IMR-90 (cell line): ENCODE data around the gene GUCY2D. TPM values are rescaled to one million over a fixed set of nuclear protein-coding genes. Genes with fewer than 3 reads are reported as not detected.

Experiments used
- ATAC-seq: fragments of 200-7000 bp; cut with Tn5 transposase; 2 replicates; pipeline ENCODE4 v1.9.1; 2020; ENCODE audit warnings: low read depth, mild to moderate bottlenecking, moderate library complexity
- BruUV-seq: library from RNA; stranded (reverse); fragments of 400-500 nt; replicated peaks from 2 replicates; lab custom pipeline; 2021; lab: Mats Ljungman, UMichigan
- CTCF ChIA-PET: fragments of 300-600 bp; formaldehyde crosslinking; extraction: SDS; loops from one replicate; lab custom pipeline; 2021; ENCODE audit warnings: antibody characterized with exemption; lab: Yijun Ruan, JAX
- POLR2A ChIA-PET: fragments of 300-600 bp; sonication (Branson Sonifier 250); formaldehyde crosslinking; loops from one replicate; lab custom pipeline; 2022; ENCODE audit warnings: antibody characterized with exemption; ENCODE audit not compliant: unreplicated experiment; lab: Charles Lee
- DNase-seq: peaks from one replicate; pipeline ENCODE4 v3.0.0; 2013
- H2AFZ ChIP-seq: replicated peaks from 2 replicates; pipeline ENCODE3; 2013; ENCODE audit warnings: low read length, mild to moderate bottlenecking; ENCODE audit not compliant: poor library complexity
- H2AK5ac ChIP-seq: 2 replicates; pipeline ENCODE4 v1.6.1; 2013; ENCODE audit warnings: low read depth, low read length, inconsistent platforms
- H2AK9ac ChIP-seq: replicated peaks from 2 replicates; pipeline ENCODE3; 2013; ENCODE audit warnings: mild to moderate bottlenecking, low read depth, low read length, moderate library complexity; ENCODE audit not compliant: poor library complexity
- H2BK120ac ChIP-seq: 2 replicates; pipeline ENCODE4 v1.6.1; 2013; ENCODE audit warnings: low read depth, low read length, inconsistent platforms
- H2BK15ac ChIP-seq: 3 replicates; pipeline ENCODE4 v1.6.1; 2013; ENCODE audit warnings: low read depth, low read length, inconsistent platforms
- H2BK20ac ChIP-seq: 2 replicates; pipeline ENCODE4 v1.6.1; 2013; ENCODE audit warnings: low read depth, mild to moderate bottlenecking, inconsistent platforms, low read length, moderate library complexity
- H2BK5ac ChIP-seq: 2 replicates; pipeline ENCODE4 v1.6.1; 2013; ENCODE audit warnings: mild to moderate bottlenecking, low read depth, low read length, inconsistent platforms; ENCODE audit not compliant: poor library complexity, severe bottlenecking
- H3K14ac ChIP-seq: replicated peaks from 2 replicates; pipeline ENCODE4 v1.6.1; 2013; ENCODE audit warnings: low read depth, low read length, inconsistent platforms
- H3K18ac ChIP-seq: 2 replicates; pipeline ENCODE4 v1.6.1; 2013; ENCODE audit warnings: low read depth, low read length, control low read depth
- H3K23ac ChIP-seq: 2 replicates; pipeline ENCODE4 v1.6.1; 2013; ENCODE audit warnings: low read depth, low read length, inconsistent platforms
- H3K27ac ChIP-seq: 2 replicates; pipeline ENCODE4 v1.5.1; 2013; ENCODE audit warnings: mild to moderate bottlenecking, control low read depth, low read length; ENCODE audit not compliant: insufficient read depth
- H3K27me3 ChIP-seq: 2 replicates; pipeline ENCODE4 v1.6.1; 2013; ENCODE audit warnings: low read length; ENCODE audit not compliant: control insufficient read depth, insufficient read depth
- H3K36me3 ChIP-seq: 2 replicates; pipeline ENCODE4 v1.6.1; 2013; ENCODE audit warnings: low read length, mixed read lengths; ENCODE audit not compliant: control insufficient read depth, insufficient read depth
- H3K4ac ChIP-seq: 2 replicates; pipeline ENCODE4 v1.6.1; 2013; ENCODE audit warnings: low read depth, low read length, inconsistent platforms
- H3K4me1 ChIP-seq: 2 replicates; pipeline ENCODE4 v1.6.1; 2013; ENCODE audit warnings: low read length, mixed read lengths; ENCODE audit not compliant: control insufficient read depth, insufficient read depth
- H3K4me2 ChIP-seq: 2 replicates; pipeline ENCODE4 v1.6.1; 2013; ENCODE audit warnings: low read depth, mild to moderate bottlenecking, control low read depth, low read length, moderate library complexity
- H3K4me3 ChIP-seq: 2 replicates; pipeline ENCODE4 v1.5.1; 2013; ENCODE audit warnings: low read depth, mild to moderate bottlenecking, control low read depth, low read length, moderate library complexity; ENCODE audit not compliant: insufficient read depth
- H3K56ac ChIP-seq: 2 replicates; pipeline ENCODE4 v1.6.1; 2013; ENCODE audit warnings: low read length, inconsistent platforms; ENCODE audit not compliant: insufficient read depth; ENCODE audit errors: extremely low read depth
- H3K79me1 ChIP-seq, 2 experiments: 2 replicates each; pipeline ENCODE4 v1.6.1; 2013; ENCODE audit warnings: low read length in 2 of 2, inconsistent platforms in 1 of 2, low read depth in 1 of 2
- H3K9ac ChIP-seq: 2 replicates; pipeline ENCODE4 v1.6.1; 2013; ENCODE audit warnings: low read depth, low read length, control low read depth
- H3K9me1 ChIP-seq: 2 replicates; pipeline ENCODE4 v1.6.1; 2013; ENCODE audit warnings: low read length, inconsistent platforms; ENCODE audit not compliant: insufficient read depth
- H3K9me3 ChIP-seq: 2 replicates; pipeline ENCODE4 v1.6.1; 2013; ENCODE audit warnings: low read length; ENCODE audit not compliant: control insufficient read depth, insufficient read depth
- H4K20me1 ChIP-seq: 2 replicates; pipeline ENCODE4 v1.6.1; 2013; ENCODE audit warnings: low read length, inconsistent platforms; ENCODE audit not compliant: insufficient read depth
- H4K5ac ChIP-seq: 2 replicates; pipeline ENCODE4 v1.6.1; 2013; ENCODE audit warnings: mild to moderate bottlenecking, low read depth, low read length, control low read depth
- H4K8ac ChIP-seq, 2 experiments: 2 replicates each; pipeline ENCODE4 v1.6.1; 2013; ENCODE audit warnings: low read depth in 2 of 2, low read length in 2 of 2, control low read depth in 1 of 2, inconsistent platforms in 1 of 2
- H4K91ac ChIP-seq: 2 replicates; pipeline ENCODE4 v1.6.1; 2013; ENCODE audit warnings: low read depth, low read length, inconsistent platforms; ENCODE audit not compliant: insufficient read depth
- BHLHE40 ChIP-seq: fragments of 150-350 bp; IDR thresholded peaks from 2 replicates; pipeline ENCODE4 v1.6.1; 2016; ENCODE audit warnings: mild to moderate bottlenecking, low read depth, low read length
- CHD1 ChIP-seq: IDR thresholded peaks from 2 replicates; pipeline ENCODE4 v1.6.1; 2012; ENCODE audit warnings: low read depth, low read length, improper control_type of control experiment
- FOS ChIP-seq: fragments of 150-350 bp; IDR thresholded peaks from 2 replicates; pipeline ENCODE4 v1.6.1; 2016; ENCODE audit warnings: low read depth, low read length
- MAFK ChIP-seq: IDR thresholded peaks from 2 replicates; pipeline ENCODE4 v1.6.1; 2012; ENCODE audit warnings: low read depth, low read length, improper control_type of control experiment
- MXI1 ChIP-seq: IDR thresholded peaks from 2 replicates; pipeline ENCODE4 v1.6.1; 2012; ENCODE audit warnings: low read depth, mild to moderate bottlenecking, low read length, moderate library complexity, borderline replicate concordance
- POLR2A ChIP-seq: IDR thresholded peaks from 2 replicates; pipeline ENCODE4 v1.6.1; 2012; ENCODE audit warnings: mild to moderate bottlenecking, low read depth, low read length
- RFX5 ChIP-seq: IDR thresholded peaks from 2 replicates; pipeline ENCODE4 v1.8.0; 2012; ENCODE audit warnings: low read depth, mild to moderate bottlenecking, low read length, moderate library complexity
- SMC3 ChIP-seq: fragments of 150-350 bp; IDR thresholded peaks from 2 replicates; pipeline ENCODE4 v1.6.1; 2016; ENCODE audit warnings: low read depth, mild to moderate bottlenecking, antibody characterized with exemption, low read length, moderate library complexity
- USF2 ChIP-seq: fragments of 150-350 bp; IDR thresholded peaks from 2 replicates; pipeline ENCODE4 v1.6.1; 2017; ENCODE audit warnings: mild to moderate bottlenecking, antibody characterized with exemption, low read length, low read depth
- WGBS, 2 experiments: methylation state at CpG; one replicate each; pipeline versions ENCODE4 v1.1.5 to v1.1.7; 2013; ENCODE audit warnings: missing lambda C conversion rate in 2 of 2; ENCODE audit not compliant: insufficient read length in 1 of 2; ENCODE audit errors: extremely low coverage in 2 of 2; 5-methylcytosine and 5-hydroxymethylcytosine counted together
- dilution Hi-C: fragments of 300-500 bp; cut with HindIII; formaldehyde crosslinking; loops from one replicate; pipeline ENCODE4 v1.14.3; 2018; ENCODE audit warnings: low sequenced_read_pairs; ENCODE audit not compliant: unreplicated experiment
- in situ Hi-C: fragments of 300-500 bp; cut with MboI; formaldehyde crosslinking; loops from 3 replicates; pipeline ENCODE4 v1.14.3; 2019; ENCODE audit warnings: low sequenced_read_pairs, inconsistent platforms, mixed read lengths
- intact Hi-C: fragments of 100-400 bp; cut with micrococcal nuclease; formaldehyde crosslinking; loops from 2 replicates; pipeline ENCODE4 v1.10.0; 2022
- polyA plus RNA-seq, 3 experiments: library from polyadenylated mRNA; depleted of rRNA; stranded (reverse); fragments of >200 nt; gene quantifications; 2 replicates each; pipeline ENCODE4 v1.2.3, GENCODE V29; 2012; ENCODE audit warnings: low replicate concordance in 1 of 3
- total RNA-seq: library from RNA; depleted of rRNA; stranded (reverse); fragments of >200 nt; gene quantifications from 2 replicates; pipeline ENCODE4 v1.2.3, GENCODE V29; 2012

GUCY2D gene
- total and polyA plus RNA-seq, 2 of the 4 experiments (the other 2 are of a cell fraction): 0.03 TPM; not detected in 1

- no peak for TF ChIP-seq MAFK
- no peak for TF ChIP-seq BHLHE40
- no peak for TF ChIP-seq SMC3
- no peak for TF ChIP-seq USF2
- no peak for TF ChIP-seq CHD1
- TF ChIP-seq FOS: no peak
- TF ChIP-seq POLR2A: no peak
- no peak for TF ChIP-seq RFX5
- no peak for TF ChIP-seq MXI1
- H4K20me1 ChIP-seq: no peaks in the 10 kb centered on the region
- in situ Hi-C loops: no loop called here
- no peak overlapping the region for H3K27ac ChIP-seq
- no peak overlapping the region for H2BK15ac ChIP-seq
- H3K14ac ChIP-seq: no peak overlapping the region
- H4K8ac ChIP-seq: no peak overlapping the region
- H4K91ac ChIP-seq: no peak overlapping the region
- H3K23ac ChIP-seq: no peak overlapping the region
- H2BK120ac ChIP-seq: no peak overlapping the region
- peaks cover 48% of the 10 kb centered on the region for H3K27me3 ChIP-seq
- ChIA-PET POLR2A (no interaction called here), CTCF (no interaction called here)
- H3K79me1 ChIP-seq: no peaks in the 10 kb centered on the region
- H3K56ac ChIP-seq: no peak overlapping the region
- peaks cover 2% of the 10 kb centered on the region; the same call in 1 of the 2 replicates for H3K4me1 ChIP-seq
- DNase-seq (no peak), ATAC-seq (no peak)
- no peak overlapping the region for H2AFZ ChIP-seq
- no peak overlapping the region for H3K4ac ChIP-seq
- dilution Hi-C loops: no loop called here
- no peak overlapping the region for H2AK5ac ChIP-seq
- no peak overlapping the region for H2BK5ac ChIP-seq
- BruUV-seq: no TSS peak
- no peak overlapping the region for H3K18ac ChIP-seq
- H2BK20ac ChIP-seq: no peak overlapping the region
- H2AK9ac ChIP-seq: no peak overlapping the region
- H3K4me3 ChIP-seq: no peak overlapping the region
- intact Hi-C loops: no loop called here
- no peaks in the 10 kb centered on the region for H3K9me3 ChIP-seq
- 61% methylated on average over 2 of the region's 7 CpGs; no CpG with 5 or more reads in 1 of the 2 experiments for WGBS, 2 experiments
- H3K36me3 ChIP-seq: no peaks in the 10 kb centered on the region
- no peak overlapping the region for H3K4me2 ChIP-seq
- H3K9me1 ChIP-seq: no peaks in the 10 kb centered on the region
- H4K5ac ChIP-seq: no peak overlapping the region
- no peak overlapping the region for H3K9ac ChIP-seq
Measured at GRCh38 chr17:8051831-8052230, 49.4 kb downstream of the GUCY2D start.
